K562 (cell line): ENCODE results near the gene GRB10. TPM values are rescaled to one million over a fixed set of nuclear protein-coding genes. Genes with fewer than 3 reads are reported as not detected.

Source experiments
- ATAC-seq: fragments of 200-7000 bp; cut with Tn5 transposase; 3 replicates; pipeline ENCODE4 v1.9.1; 2020; ENCODE audit warnings: moderate library complexity
- BruUV-seq: library from RNA; stranded (reverse); fragments of 400-500 nt; replicated peaks from 2 replicates; lab custom pipeline; 2021; lab: Mats Ljungman, UMichigan
- CTCF ChIA-PET: fragments of 300-600 bp; formaldehyde crosslinking; extraction: SDS; loops from one replicate; lab custom pipeline; 2021; ENCODE audit warnings: low intra/inter-chr PET ratio; lab: Yijun Ruan, JAX
- POLR2A ChIA-PET: fragments of 300-600, 350-650 bp; sonication (Branson Sonifier 250); formaldehyde crosslinking; extraction: SDS; loops from one replicate; lab custom pipeline; 2021; ENCODE audit warnings: antibody characterized with exemption, inconsistent platforms; lab: Yijun Ruan, JAX
- DNase-seq, 4 experiments: peaks; one replicate each; pipeline versions ENCODE4 v3.0.0 to v3.0.0-alpha.2; 2011 to 2018; ENCODE audit warnings: low spot score in 3 of 4, mixed read lengths in 3 of 4; ENCODE audit errors: extremely low read depth in 1 of 4
- FAIRE-seq: peaks from 2 replicates; lab custom pipeline; 2011; peaks lifted over from hg19 to GRCh38; lab: Jason Lieb, UNC
- H2AFZ ChIP-seq: 2 replicates; pipeline ENCODE4 v1.6.0; 2011; ENCODE audit warnings: low read depth, low read length, control low read depth, inconsistent platforms
- H3K27ac ChIP-seq: fragments of 200-600 bp; 3 replicates; pipeline ENCODE4 v1.8.0; 2011; ENCODE audit warnings: low read depth, mild to moderate bottlenecking, control low read depth, inconsistent platforms, low read length, moderate library complexity, mixed read lengths; ENCODE audit errors: extremely low read depth
- H3K27me3 ChIP-seq, 2 experiments: fragments of 300-600 bp in 1 of 2; 2 replicates in 1 of 2; 3 replicates in 1 of 2; pipeline versions ENCODE4 v1.6.0 to v1.8.0; 2011; ENCODE audit warnings: inconsistent platforms in 2 of 2, low read length in 2 of 2, mild to moderate bottlenecking in 1 of 2, mixed read lengths in 1 of 2, moderate library complexity in 1 of 2; ENCODE audit not compliant: control insufficient read depth in 2 of 2, insufficient read depth in 2 of 2
- H3K36me3 ChIP-seq: fragments of 300-600 bp; 3 replicates; pipeline ENCODE4 v1.8.0; 2011; ENCODE audit warnings: mild to moderate bottlenecking, low read length, inconsistent platforms; ENCODE audit not compliant: control insufficient read depth, insufficient read depth
- H3K4me1 ChIP-seq, 2 experiments: fragments of 200-600 bp in 1 of 2; replicated peaks in 1 of 2; 2 replicates in 1 of 2; 3 replicates in 1 of 2; pipeline versions ENCODE4 v1.5.1 to v1.8.0; 2011; ENCODE audit warnings: inconsistent platforms in 2 of 2, low read length in 2 of 2, mild to moderate bottlenecking in 1 of 2, mixed read lengths in 1 of 2, moderate library complexity in 1 of 2; ENCODE audit not compliant: control insufficient read depth in 2 of 2, insufficient read depth in 2 of 2
- H3K4me2 ChIP-seq: 2 replicates; pipeline ENCODE4 v1.6.1; 2011; ENCODE audit warnings: low read length, control low read depth, inconsistent platforms, mixed read lengths; ENCODE audit not compliant: insufficient read depth
- H3K4me3 ChIP-seq: fragments of 200-600 bp; sonication (generic), shearing (Covaris generic); 2 replicates; pipeline ENCODE4 v1.5.1; 2016; ENCODE audit warnings: control low read depth, inconsistent platforms
- H3K79me2 ChIP-seq: fragments of 200-600 bp; 3 replicates; pipeline ENCODE4 v1.8.0; 2011; ENCODE audit warnings: low read length, inconsistent platforms; ENCODE audit not compliant: control insufficient read depth, insufficient read depth
- H3K9ac ChIP-seq, 2 experiments: 2 replicates each; pipeline versions ENCODE4 v1.6.0 to v1.6.1; 2011; ENCODE audit warnings: low read depth in 2 of 2, low read length in 2 of 2, control low read depth in 1 of 2, inconsistent platforms in 1 of 2, mild to moderate bottlenecking in 1 of 2, mixed read lengths in 1 of 2; ENCODE audit not compliant: insufficient read depth in 1 of 2
- H3K9me1 ChIP-seq: one replicate; pipeline ENCODE4 v1.6.0; 2011; ENCODE audit warnings: inconsistent platforms, mild to moderate bottlenecking, low read length, moderate library complexity; ENCODE audit not compliant: control insufficient read depth, insufficient read depth
- H3K9me3 ChIP-seq: replicated peaks from 2 replicates; pipeline ENCODE4 v1.5.1; 2011; ENCODE audit warnings: low read depth, low read length, inconsistent platforms; ENCODE audit not compliant: control insufficient read depth, insufficient read depth
- H4K20me1 ChIP-seq: replicated peaks from 2 replicates; pipeline ENCODE4 v1.6.1; 2011; ENCODE audit warnings: low read length, inconsistent platforms, mixed read lengths; ENCODE audit not compliant: control insufficient read depth, insufficient read depth
- CSDE1 ChIP-seq, 2 experiments: fragments of 450-650 bp; IDR thresholded peaks; 2 replicates each; pipeline ENCODE4 v1.6.1; 2016; ENCODE audit warnings: mild to moderate bottlenecking in 1 of 2
- KDM4B ChIP-seq, 2 experiments: fragments of 450-650 bp in 1 of 2; sonication (generic) in 1 of 2; IDR thresholded peaks; 2 replicates each; pipeline ENCODE4 v1.6.1; 2016 to 2017; ENCODE audit warnings: borderline replicate concordance in 2 of 2, antibody characterized with exemption in 1 of 2, low read depth in 1 of 2, mild to moderate bottlenecking in 1 of 2
- MTA2 ChIP-seq: fragments of 450-650 bp; IDR thresholded peaks from 2 replicates; pipeline ENCODE4 v1.6.1; 2016; ENCODE audit warnings: low read depth
- NCOA6 ChIP-seq: fragments of 450-650 bp; IDR thresholded peaks from 2 replicates; pipeline ENCODE4 v1.6.1; 2017; ENCODE audit warnings: mild to moderate bottlenecking
- PHF20 ChIP-seq: fragments of 450-650 bp; IDR thresholded peaks from 2 replicates; pipeline ENCODE4 v1.6.1; 2018; ENCODE audit not compliant: partially characterized antibody
- RHOXF2B ChIP-seq: fragments of 250-450 bp; sonication (Bioruptor Pico); conservative IDR thresholded peaks from 2 replicates; pipeline ENCODE4 v1.5.1; 2021
- SMARCE1 ChIP-seq: fragments of 450-650 bp; IDR thresholded peaks from 2 replicates; pipeline ENCODE4 v1.7.1; 2016; ENCODE audit warnings: mild to moderate bottlenecking
- ZNF197 ChIP-seq: fragments of 200-800 bp; sonication (Bioruptor generic); IDR thresholded peaks from 2 replicates; pipeline ENCODE4 v1.6.1; 2016; ENCODE audit warnings: low read depth, missing genetic modification characterization, missing compliant biosample characterization
- ZSCAN29 ChIP-seq: fragments of 450-650 bp; IDR thresholded peaks from 2 replicates; pipeline ENCODE4 v1.6.1; 2017
- ZZZ3 ChIP-seq: fragments of 450-650 bp; IDR thresholded peaks from 2 replicates; pipeline ENCODE4 v1.6.1; 2016; ENCODE audit warnings: antibody characterized with exemption, mild to moderate bottlenecking, moderate library complexity
- WGBS: fragments of 100-300 bp; shearing (Covaris generic); methylation state at CpG from one replicate; pipeline ENCODE4 v1.1.6; 2016; ENCODE audit warnings: low coverage, mixed read lengths; ENCODE audit not compliant: insufficient coverage; ENCODE audit errors: missing lambda C conversion rate; 5-methylcytosine and 5-hydroxymethylcytosine counted together
- in situ Hi-C: fragments of 300-500 bp; cut with MboI; formaldehyde crosslinking; loops from 4 replicates; pipeline ENCODE4 v1.15.0; 2018; ENCODE audit warnings: inconsistent platforms, mixed read lengths
- intact Hi-C: fragments of 100-400 bp; cut with micrococcal nuclease; formaldehyde crosslinking; loops from 2 replicates; pipeline ENCODE4 v1.14.2; 2022
- polyA plus RNA-seq, 8 experiments: library from polyadenylated mRNA; depleted of rRNA in 4 of 8; stranded (reverse) in 5 of 8; unstranded in 3 of 8; fragments of >200 nt; fragmentation: Nextera tagmentation in 2 of 8; fragmentation: Illumina TruSeq in 1 of 8; extraction: Ambion mirVana in 2 of 8; extraction: Trizol in 1 of 8; gene quantifications; 2 replicates each; pipeline versions ENCODE4 v1.2.1 to v1.2.3, GENCODE V29; 2011 to 2014; ENCODE audit warnings: inconsistent platforms in 1 of 8, missing spikeins in 1 of 8
- total RNA-seq, 7 experiments: library from RNA; depleted of rRNA in 6 of 7; stranded (reverse); fragments of >200 nt in 6 of 7; fragmentation: Illumina TruSeq in 2 of 7; extraction: Trizol in 2 of 7; gene quantifications; 2 replicates each; pipeline versions ENCODE4 v1.2.1 to v1.2.3, GENCODE V29; 2011 to 2021; ENCODE audit warnings: low replicate concordance in 1 of 7
- TF ChIP-seq, protein P1 (sequence below): fragments of 450-650 bp; conservative IDR thresholded peaks from 2 replicates; pipeline ENCODE4 v1.6.1; 2016; ENCODE audit warnings: missing genetic modification characterization, low read depth, mild to moderate bottlenecking, control low read depth, missing compliant biosample characterization
- TF ChIP-seq, protein P2 (sequence below): fragments of 250-450 bp; sonication (Bioruptor Pico); IDR thresholded peaks from 2 replicates; pipeline ENCODE4 v1.8.0; 2022; ENCODE audit warnings: inconsistent platforms
- TF ChIP-seq, protein P3 (sequence below): fragments of 450-650 bp; formaldehyde crosslinking; IDR thresholded peaks from 2 replicates; pipeline ENCODE4 v1.4.0; 2020; ENCODE audit warnings: mild to moderate bottlenecking, moderate library complexity

GRB10 gene
- total and polyA plus RNA-seq, 9 of the 15 experiments (the other 6 are each of a cell fraction or from before 2014, with no cell fraction given): 8.9 to 88.5 (median 40.7) TPM

DNA sequence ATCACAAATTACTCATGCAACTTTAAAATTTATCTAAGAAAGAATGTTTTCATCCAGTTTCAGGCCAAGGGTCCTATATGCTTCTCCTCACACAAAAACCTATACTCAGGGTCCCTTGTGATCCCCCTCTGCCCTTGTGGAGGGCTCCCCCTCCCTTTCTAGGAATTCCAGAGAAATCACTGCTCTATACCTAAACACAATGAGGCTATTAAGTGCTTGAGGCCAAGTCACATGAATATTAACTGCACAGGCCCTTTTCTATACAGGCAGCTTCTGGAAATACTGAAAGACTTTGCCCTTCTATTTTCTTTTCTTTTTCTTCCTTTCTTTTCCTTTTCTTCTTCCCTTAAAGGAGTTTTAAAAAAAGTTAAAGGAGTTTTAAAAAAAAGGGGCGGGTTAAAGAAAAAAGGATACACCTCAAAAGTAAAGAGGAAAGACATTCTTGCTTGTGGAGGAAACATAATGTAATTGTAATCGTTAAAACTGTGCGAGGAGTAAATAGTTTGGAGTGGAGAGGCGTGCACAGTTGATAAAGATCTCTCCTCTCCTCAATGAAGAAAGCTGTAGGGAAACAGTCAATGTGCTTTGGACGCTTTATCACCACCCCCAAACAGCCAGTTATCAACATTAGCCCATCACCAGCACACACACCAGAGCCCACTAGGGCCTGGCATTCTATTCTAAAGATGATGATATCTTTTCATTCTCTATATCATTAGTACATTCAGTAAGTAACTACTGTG, 16.4 kb downstream of the GRB10 start (continued):
- TF ChIP-seq, protein P1, sequence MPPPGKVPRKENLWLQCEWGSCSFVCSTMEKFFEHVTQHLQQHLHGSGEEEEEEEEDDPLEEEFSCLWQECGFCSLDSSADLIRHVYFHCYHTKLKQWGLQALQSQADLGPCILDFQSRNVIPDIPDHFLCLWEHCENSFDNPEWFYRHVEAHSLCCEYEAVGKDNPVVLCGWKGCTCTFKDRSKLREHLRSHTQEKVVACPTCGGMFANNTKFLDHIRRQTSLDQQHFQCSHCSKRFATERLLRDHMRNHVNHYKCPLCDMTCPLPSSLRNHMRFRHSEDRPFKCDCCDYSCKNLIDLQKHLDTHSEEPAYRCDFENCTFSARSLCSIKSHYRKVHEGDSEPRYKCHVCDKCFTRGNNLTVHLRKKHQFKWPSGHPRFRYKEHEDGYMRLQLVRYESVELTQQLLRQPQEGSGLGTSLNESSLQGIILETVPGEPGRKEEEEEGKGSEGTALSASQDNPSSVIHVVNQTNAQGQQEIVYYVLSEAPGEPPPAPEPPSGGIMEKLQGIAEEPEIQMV (tag): no peak
- TF ChIP-seq, all 486 proteins: peak for 0

DNA sequence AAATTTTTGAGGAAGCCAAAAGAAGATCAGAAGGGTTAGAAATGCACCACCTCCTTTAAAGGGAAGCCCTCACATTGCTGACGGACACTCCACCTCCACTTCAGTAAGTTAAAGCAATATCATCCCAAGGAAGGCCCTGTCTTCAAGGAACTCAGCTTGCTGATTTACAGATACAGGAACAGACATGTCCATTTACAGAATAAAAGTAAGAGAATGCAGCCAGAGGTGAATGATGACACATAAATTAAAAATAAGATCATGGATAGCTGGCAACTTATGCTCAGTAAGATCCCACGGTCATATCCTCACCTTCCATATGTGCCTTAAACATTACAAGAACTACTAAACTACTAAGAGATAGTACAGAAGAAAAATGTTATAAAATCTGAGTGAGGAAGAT, 20.4 kb downstream of the GRB10 start:
- Histone ChIP-seq H3K4me2 (no peak overlapping the region), H3K4me1 (peaks cover 0 to 13% of the 10 kb centered on the region in 2 experiments; a peak in 3 of 5 replicates), H3K79me2 (peaks cover 98% of the 10 kb centered on the region), H3K4me3 (no peak overlapping the region), H3K36me3 (peaks cover 9% of the 10 kb centered on the region; the same call in 2 of the 3 replicates), H2AFZ (no peak overlapping the region), H3K9me3 (no peaks in the 10 kb centered on the region), H4K20me1 (peaks cover 59% of the 10 kb centered on the region), H3K9me1 (peaks cover 11% of the 10 kb centered on the region), H3K27me3 (no peaks in the 10 kb centered on the region), H3K27ac (no peak overlapping the region), H3K9ac (no peak overlapping the region)
- intact Hi-C loops (no loop called here), in situ Hi-C loops (no loop called here)
- no peak for FAIRE-seq
- no peak for DNase-seq
- 75% methylated on average over 2 of the region's 2 CpGs for WGBS
- no TSS peak for BruUV-seq
- no peak for ATAC-seq
- TF ChIP-seq ZNF197 (CRISPR knock-in tag) (no peak), CSDE1 (IDR thresholded peaks at IDR 0.05) (no peak), SMARCE1 (no peak), ZSCAN29 (no peak), KDM4B (IDR thresholded peaks at IDR 0.05; ENCODE audit: borderline replicate concordance in 2 of 2, low read depth in 1 of 2) (no peak), PHF20 (no peak), ZZZ3 (no peak), NCOA6 (no peak), RHOXF2B (no peak), MTA2 (no peak)
- TF ChIP-seq, protein P2, sequence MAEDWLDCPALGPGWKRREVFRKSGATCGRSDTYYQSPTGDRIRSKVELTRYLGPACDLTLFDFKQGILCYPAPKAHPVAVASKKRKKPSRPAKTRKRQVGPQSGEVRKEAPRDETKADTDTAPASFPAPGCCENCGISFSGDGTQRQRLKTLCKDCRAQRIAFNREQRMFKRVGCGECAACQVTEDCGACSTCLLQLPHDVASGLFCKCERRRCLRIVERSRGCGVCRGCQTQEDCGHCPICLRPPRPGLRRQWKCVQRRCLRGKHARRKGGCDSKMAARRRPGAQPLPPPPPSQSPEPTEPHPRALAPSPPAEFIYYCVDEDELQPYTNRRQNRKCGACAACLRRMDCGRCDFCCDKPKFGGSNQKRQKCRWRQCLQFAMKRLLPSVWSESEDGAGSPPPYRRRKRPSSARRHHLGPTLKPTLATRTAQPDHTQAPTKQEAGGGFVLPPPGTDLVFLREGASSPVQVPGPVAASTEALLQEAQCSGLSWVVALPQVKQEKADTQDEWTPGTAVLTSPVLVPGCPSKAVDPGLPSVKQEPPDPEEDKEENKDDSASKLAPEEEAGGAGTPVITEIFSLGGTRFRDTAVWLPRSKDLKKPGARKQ (CRISPR knock-in tag): no peak
- TF ChIP-seq, protein P3, sequence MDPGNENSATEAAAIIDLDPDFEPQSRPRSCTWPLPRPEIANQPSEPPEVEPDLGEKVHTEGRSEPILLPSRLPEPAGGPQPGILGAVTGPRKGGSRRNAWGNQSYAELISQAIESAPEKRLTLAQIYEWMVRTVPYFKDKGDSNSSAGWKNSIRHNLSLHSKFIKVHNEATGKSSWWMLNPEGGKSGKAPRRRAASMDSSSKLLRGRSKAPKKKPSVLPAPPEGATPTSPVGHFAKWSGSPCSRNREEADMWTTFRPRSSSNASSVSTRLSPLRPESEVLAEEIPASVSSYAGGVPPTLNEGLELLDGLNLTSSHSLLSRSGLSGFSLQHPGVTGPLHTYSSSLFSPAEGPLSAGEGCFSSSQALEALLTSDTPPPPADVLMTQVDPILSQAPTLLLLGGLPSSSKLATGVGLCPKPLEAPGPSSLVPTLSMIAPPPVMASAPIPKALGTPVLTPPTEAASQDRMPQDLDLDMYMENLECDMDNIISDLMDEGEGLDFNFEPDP (CRISPR knock-in tag): no peak
- POLR2A ChIA-PET: no interaction called here
- CTCF ChIA-PET: no interaction called here
